ENCODE results near the gene REV1.
"Not testable (repeated sequence)": the region's sequence is repeated elsewhere in the genome, so short reads cannot be mapped to it uniquely, and the experiment has no call there.

The REV1 gene

GRCh38 chr2:99514357-99514756 is 24.5 kb upstream of the REV1 start:
- in situ Hi-C loops (cut with HindIII; ENCODE audit: low sequenced_read_pairs) = no loop called here
- no peak overlapping the region for H3K4me3 ChIP-seq (ENCODE audit: low read depth, low read length)
- no peak for DNase-seq (ENCODE audit: low read depth, low spot score)
- TF ChIP-seq CTCF (IDR thresholded peaks at IDR 0.05; ENCODE audit: low read depth, low read length) = no peak

- DNase-seq (ENCODE audit: low read depth, low spot score) = no peak
- no peak overlapping the region for H3K4me3 ChIP-seq (ENCODE audit: low read depth, low read length)
- TF ChIP-seq CTCF (IDR thresholded peaks at IDR 0.05; ENCODE audit: low read depth, low read length) = no peak
- in situ Hi-C loops (cut with HindIII; ENCODE audit: low sequenced_read_pairs) = no loop called here
Measured at GRCh38 chr2:99512181-99512591, 22.4 kb upstream of the REV1 start.

DNA sequence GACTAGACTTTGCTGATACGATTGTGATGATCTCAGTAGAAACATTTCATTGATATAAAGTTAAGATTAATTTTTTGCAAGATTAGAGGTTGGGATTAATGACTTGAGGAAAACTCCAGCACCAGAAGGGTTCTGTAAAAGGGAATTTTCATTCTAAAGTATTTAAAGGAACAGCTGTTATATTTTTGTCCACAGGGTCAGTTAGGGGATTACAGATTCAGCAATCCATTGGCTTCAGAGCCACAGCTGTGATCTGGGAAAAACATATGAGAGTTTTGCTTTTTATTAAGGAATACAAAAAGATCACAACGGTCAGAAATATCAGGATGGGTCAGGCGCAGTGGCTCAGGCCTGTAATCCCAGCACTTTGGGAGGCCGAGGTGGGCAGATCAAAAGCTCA is 19.6 kb upstream of the REV1 start:
- in situ Hi-C loops (cut with HindIII; ENCODE audit: low sequenced_read_pairs) = no loop called here
- H3K4me3 ChIP-seq (ENCODE audit: low read depth, low read length) = no peak overlapping the region
- no peak for TF ChIP-seq CTCF (IDR thresholded peaks at IDR 0.05; ENCODE audit: low read depth, low read length)
- DNase-seq (ENCODE audit: low read depth, low spot score) = no peak

DNA sequence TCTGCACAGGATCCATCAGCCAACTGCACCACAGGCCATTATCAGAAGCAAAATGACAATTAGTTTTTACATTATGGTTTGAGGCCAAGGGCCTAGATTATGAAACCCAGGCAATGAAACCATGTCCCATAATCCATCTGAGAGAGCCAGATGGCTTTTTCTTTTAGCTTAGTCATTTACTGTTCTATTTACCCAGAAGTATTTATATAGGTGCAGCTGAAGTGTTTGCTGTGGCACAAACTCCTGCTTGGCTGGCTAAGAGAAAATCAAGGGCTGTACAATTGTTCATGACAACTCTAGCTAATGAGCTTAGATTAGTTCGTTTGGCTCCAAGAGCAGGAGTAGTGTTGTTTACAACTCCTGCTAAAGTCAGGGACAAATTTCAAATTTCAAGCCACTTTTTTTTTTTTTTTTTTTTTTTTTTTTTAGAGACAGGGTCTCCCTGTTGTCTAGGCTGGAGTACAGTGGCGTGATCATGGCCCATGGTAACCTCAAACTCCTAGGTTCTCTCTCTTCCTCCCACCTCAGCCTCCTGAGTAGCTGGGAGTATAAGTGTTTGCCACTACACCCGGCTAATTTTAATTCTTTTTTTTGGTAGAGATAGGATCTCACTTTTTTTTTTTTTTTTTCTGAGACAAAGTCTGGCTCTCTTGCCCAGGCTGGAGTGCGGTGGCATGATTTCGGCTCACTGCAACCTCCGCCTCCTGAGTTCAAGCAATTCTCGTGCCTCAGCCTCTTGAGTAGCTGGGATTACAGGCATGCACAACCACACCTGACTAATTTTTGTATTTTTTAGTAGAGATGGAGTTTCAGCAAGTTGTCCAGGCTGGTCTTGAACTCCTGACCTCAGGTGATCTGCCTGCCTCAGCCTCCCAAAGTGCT is 18.4 kb upstream of the REV1 start:
- no peak overlapping the region for H3K4me3 ChIP-seq (ENCODE audit: low read depth, low read length)
- no peak for TF ChIP-seq CTCF (IDR thresholded peaks at IDR 0.05; ENCODE audit: low read depth, low read length)
- no peak for DNase-seq (ENCODE audit: low read depth, low spot score)
- in situ Hi-C loops (cut with HindIII; ENCODE audit: low sequenced_read_pairs) = no loop called here

- TF ChIP-seq CTCF (IDR thresholded peaks at IDR 0.05; ENCODE audit: low read depth, low read length) = no peak
- no peak overlapping the region for H3K4me3 ChIP-seq (ENCODE audit: low read depth, low read length)
- no peak for DNase-seq (ENCODE audit: low read depth, low spot score)
- in situ Hi-C loops (cut with HindIII; ENCODE audit: low sequenced_read_pairs) = no loop called here
Measured at GRCh38 chr2:99504844-99505584, 15.2 kb upstream of the REV1 start.

DNA sequence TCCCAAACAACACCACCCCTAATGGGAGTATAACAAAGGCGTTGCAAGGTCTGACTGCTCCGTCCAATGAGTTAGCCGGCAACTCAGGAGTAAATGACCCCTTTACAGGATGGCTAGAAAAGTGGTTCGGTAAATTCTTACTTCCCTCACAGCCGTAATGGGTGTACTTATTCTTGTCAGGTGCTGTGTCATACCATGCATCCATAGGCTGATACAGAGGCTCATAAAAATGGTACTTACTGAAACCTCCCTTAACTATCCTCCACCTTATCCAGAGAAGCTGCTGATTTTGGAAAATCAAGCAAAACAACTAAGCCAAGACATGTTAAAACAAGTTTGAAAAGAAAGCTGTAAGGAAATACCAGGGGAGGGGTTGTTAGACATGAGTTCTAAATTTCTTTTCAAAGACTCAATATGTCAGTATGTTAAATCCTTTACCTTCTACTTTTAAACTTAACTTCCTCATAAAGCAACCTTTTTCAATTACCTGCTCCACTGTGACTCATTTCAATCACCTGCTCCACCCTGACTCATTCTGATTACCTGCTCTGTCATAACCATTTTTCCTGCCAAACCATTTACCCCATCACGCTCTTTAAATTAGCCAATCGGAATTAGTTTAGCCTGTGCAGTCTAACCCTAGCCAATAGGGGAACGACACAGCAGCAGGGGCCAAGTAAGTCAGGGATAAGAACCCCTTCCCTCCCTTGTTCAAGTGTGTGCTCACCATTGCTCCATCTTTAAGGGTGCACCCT is 14.0 kb upstream of the REV1 start:
- DNase-seq (ENCODE audit: low read depth, low spot score); H3K4me3 ChIP-seq (ENCODE audit: low read depth, low read length); in situ Hi-C loops (cut with HindIII; ENCODE audit: low sequenced_read_pairs): not testable (repeated sequence)
